GM12878 (cell line): ENCODE results near the gene ADAMTS14. TPM values are rescaled to one million over a fixed set of nuclear protein-coding genes. Genes with fewer than 3 reads are reported as not detected.

Experiments used
- ATAC-seq: fragments of 200-7000 bp; cut with Tn5 transposase; 3 replicates; pipeline ENCODE4 v1.9.1; 2020; ENCODE audit warnings: mild to moderate bottlenecking, moderate library complexity
- BruUV-seq: library from RNA; stranded (reverse); fragments of 400-500 nt; replicated peaks from 2 replicates; lab custom pipeline; 2021; lab: Mats Ljungman, UMichigan
- CTCF ChIA-PET: fragments of 300-600 bp; sonication (Branson Sonifier 250); formaldehyde crosslinking; extraction: SDS; loops from one replicate; lab custom pipeline; 2021; ENCODE audit warnings: inconsistent platforms; lab: Yijun Ruan, JAX
- POLR2A ChIA-PET: fragments of 350-600 bp; formaldehyde crosslinking; extraction: SDS; loops from one replicate; lab custom pipeline; 2021; ENCODE audit warnings: inconsistent platforms; lab: Charles Lee
- RAD21 ChIA-PET: fragments of 300-600 bp; sonication (Branson Sonifier 250); formaldehyde crosslinking; loops from one replicate; lab custom pipeline; 2023; ENCODE audit warnings: antibody characterized with exemption; ENCODE audit not compliant: unreplicated experiment; lab: Charles Lee
- SMC1A ChIA-PET: fragments of 300-600 bp; sonication (Branson Sonifier 250); formaldehyde crosslinking; loops from one replicate; lab custom pipeline; 2023; ENCODE audit not compliant: unreplicated experiment, uncharacterized antibody; lab: Charles Lee
- DNase-seq: peaks from one replicate; pipeline ENCODE4 v3.0.0-alpha.2; 2011; ENCODE audit warnings: low read depth, low spot score
- FAIRE-seq: peaks from 3 replicates; lab custom pipeline; 2011; peaks lifted over from hg19 to GRCh38; lab: Jason Lieb, UNC
- H2AFZ ChIP-seq: 2 replicates; pipeline ENCODE4 v1.6.0; 2011; ENCODE audit warnings: low read depth, low read length, control low read depth; ENCODE audit not compliant: control insufficient read depth
- H3K27ac ChIP-seq: 2 replicates; pipeline ENCODE4 v1.5.1; 2011; ENCODE audit warnings: control low read depth; ENCODE audit not compliant: control insufficient read depth, insufficient read depth
- H3K27me3 ChIP-seq, 2 experiments: replicated peaks in 1 of 2; 2 replicates each; pipeline versions ENCODE4 v1.6.0 to v1.6.1; 2011; ENCODE audit warnings: low read length in 1 of 2; ENCODE audit not compliant: control insufficient read depth in 2 of 2, insufficient read depth in 2 of 2
- H3K36me3 ChIP-seq, 2 experiments: 2 replicates each; pipeline ENCODE4 v1.5.1; 2011; ENCODE audit warnings: low read length in 1 of 2; ENCODE audit not compliant: control insufficient read depth in 2 of 2, insufficient read depth in 2 of 2
- H3K4me1 ChIP-seq: 2 replicates; pipeline ENCODE4 v1.6.1; 2011; ENCODE audit warnings: mild to moderate bottlenecking, low read length, moderate library complexity, mixed read lengths; ENCODE audit not compliant: control insufficient read depth, insufficient read depth
- H3K4me2 ChIP-seq: 2 replicates; pipeline ENCODE4 v1.6.0; 2011; ENCODE audit warnings: control low read depth; ENCODE audit not compliant: control insufficient read depth, insufficient read depth
- H3K4me3 ChIP-seq: fragments of 200-600 bp; sonication (generic); 2 replicates; pipeline ENCODE4 v1.5.1; 2016
- H3K79me2 ChIP-seq: 2 replicates; pipeline ENCODE4 v1.6.0; 2011; ENCODE audit warnings: low read length; ENCODE audit not compliant: control insufficient read depth, insufficient read depth
- H3K9ac ChIP-seq: 2 replicates; pipeline ENCODE4 v1.8.0; 2011; ENCODE audit warnings: low read length, control low read depth, mixed read lengths; ENCODE audit not compliant: control insufficient read depth, insufficient read depth
- H3K9me3 ChIP-seq: replicated peaks from 3 replicates; pipeline ENCODE4 v1.5.1; 2011; ENCODE audit warnings: mild to moderate bottlenecking, low read length; ENCODE audit not compliant: control insufficient read depth, insufficient read depth
- H4K20me1 ChIP-seq: 2 replicates; pipeline ENCODE4 v1.6.0; 2011; ENCODE audit not compliant: control insufficient read depth, insufficient read depth
- BHLHE40 ChIP-seq, 2 experiments: fragments of 450-650 bp in 1 of 2; IDR thresholded peaks; 2 replicates each; pipeline ENCODE4 v1.6.1; 2011 to 2017; ENCODE audit warnings: low read depth in 2 of 2, borderline replicate concordance in 1 of 2, improper control_type of control experiment in 1 of 2, low read length in 1 of 2, mild to moderate bottlenecking in 1 of 2
- CUX1 ChIP-seq: IDR thresholded peaks from 2 replicates; pipeline ENCODE4 v1.6.1; 2012; ENCODE audit warnings: improper control_type of control experiment, low read depth, low read length; ENCODE audit not compliant: insufficient replicate concordance
- DPF2 ChIP-seq: fragments of 450-650 bp; IDR thresholded peaks from 2 replicates; pipeline ENCODE4 v1.6.1; 2017; ENCODE audit warnings: mild to moderate bottlenecking
- E2F4 ChIP-seq: IDR thresholded peaks from 2 replicates; pipeline ENCODE4 v1.6.1; 2012; ENCODE audit warnings: low read depth, low read length, improper control_type of control experiment
- MXI1 ChIP-seq: fragments of 150-350 bp; IDR thresholded peaks from 2 replicates; pipeline ENCODE4 v1.6.1; 2011; ENCODE audit warnings: low read depth, mild to moderate bottlenecking, inconsistent platforms, low read length, improper control_type of control experiment
- PAX5 ChIP-seq: IDR thresholded peaks from 2 replicates; pipeline ENCODE4 v1.6.1; 2011; ENCODE audit warnings: low read depth, low read length, borderline replicate concordance
- PAX8 ChIP-seq: fragments of 450-650 bp; IDR thresholded peaks from 2 replicates; pipeline ENCODE4 v1.6.1; 2017; ENCODE audit warnings: mild to moderate bottlenecking, moderate library complexity
- RCOR1 ChIP-seq: conservative IDR thresholded peaks from 2 replicates; pipeline ENCODE4 v1.6.1; 2012; ENCODE audit warnings: low read depth, low read length, improper control_type of control experiment
- SMARCA5 ChIP-seq: fragments of 450-650 bp; IDR thresholded peaks from 2 replicates; pipeline ENCODE4 v1.6.1; 2017; ENCODE audit warnings: mild to moderate bottlenecking
- ZNF217 ChIP-seq: fragments of 450-650 bp; IDR thresholded peaks from 2 replicates; pipeline ENCODE4 v1.6.1; 2017; ENCODE audit warnings: antibody characterized with exemption, mild to moderate bottlenecking
- WGBS: methylation state at CpG from one replicate; pipeline ENCODE4 v1.1.6; 2016; ENCODE audit warnings: low lambda C conversion rate; ENCODE audit not compliant: insufficient replicate concordance, insufficient coverage; ENCODE audit errors: missing lambda C conversion rate; 5-methylcytosine and 5-hydroxymethylcytosine counted together
- in situ Hi-C: fragments of 300-500 bp; cut with MboI; formaldehyde crosslinking; loops from 9 replicates; pipeline ENCODE4 v1.14.3; 2018; ENCODE audit warnings: mixed read lengths
- intact Hi-C: fragments of 100-400 bp; cut with micrococcal nuclease; formaldehyde crosslinking; loops from one replicate; pipeline ENCODE4 v1.14.2; 2022; ENCODE audit not compliant: unreplicated experiment
- polyA plus RNA-seq, 11 experiments: library from polyadenylated mRNA; depleted of rRNA in 4 of 11; unstranded in 6 of 11; stranded (reverse) in 5 of 11; fragments of >200 nt; fragmentation: Nextera tagmentation in 4 of 11; fragmentation: Illumina TruSeq in 1 of 11; extraction: Ambion mirVana in 4 of 11; extraction: Trizol in 1 of 11; gene quantifications; 1 replicate in 1 of 11; 2 replicates in 10 of 11; pipeline versions ENCODE4 v1.2.1 to v1.2.3, GENCODE V29; 2011 to 2016; ENCODE audit warnings: inconsistent platforms in 2 of 11, missing spikeins in 2 of 11, low read depth in 1 of 11
- total RNA-seq, 4 experiments: library from RNA; depleted of rRNA in 3 of 4; stranded (reverse); fragments of >200 nt in 3 of 4; fragmentation: Illumina TruSeq in 1 of 4; extraction: Trizol in 1 of 4; gene quantifications; 2 replicates each; pipeline versions ENCODE4 v1.2.1 to v1.2.3, GENCODE V29; 2013 to 2021
- TF ChIP-seq, protein P1 (sequence below): IDR thresholded peaks from 2 replicates; pipeline ENCODE4 v1.6.1; 2012; ENCODE audit warnings: low read depth, low read length, improper control_type of control experiment
- TF ChIP-seq, protein P2 (sequence below), 3 experiments: IDR thresholded peaks in 2 of 3; conservative IDR thresholded peaks in 1 of 3; 2 replicates each; pipeline ENCODE4 v1.5.1; 2011; ENCODE audit warnings: low read depth in 3 of 3, low read length in 3 of 3, mild to moderate bottlenecking in 3 of 3, control low read depth in 2 of 3, moderate library complexity in 2 of 3, inconsistent platforms in 1 of 3, mixed read lengths in 1 of 3; ENCODE audit not compliant: control insufficient read depth in 2 of 3, insufficient read depth in 1 of 3; ENCODE audit errors: extremely low read depth in 1 of 3

Gene ADAMTS14
- total and polyA plus RNA-seq, 10 of the 15 experiments (the other 5 are each of a cell fraction or from before 2014, with no cell fraction given): 0.03 to 0.05 TPM; not detected in 8

DNA sequence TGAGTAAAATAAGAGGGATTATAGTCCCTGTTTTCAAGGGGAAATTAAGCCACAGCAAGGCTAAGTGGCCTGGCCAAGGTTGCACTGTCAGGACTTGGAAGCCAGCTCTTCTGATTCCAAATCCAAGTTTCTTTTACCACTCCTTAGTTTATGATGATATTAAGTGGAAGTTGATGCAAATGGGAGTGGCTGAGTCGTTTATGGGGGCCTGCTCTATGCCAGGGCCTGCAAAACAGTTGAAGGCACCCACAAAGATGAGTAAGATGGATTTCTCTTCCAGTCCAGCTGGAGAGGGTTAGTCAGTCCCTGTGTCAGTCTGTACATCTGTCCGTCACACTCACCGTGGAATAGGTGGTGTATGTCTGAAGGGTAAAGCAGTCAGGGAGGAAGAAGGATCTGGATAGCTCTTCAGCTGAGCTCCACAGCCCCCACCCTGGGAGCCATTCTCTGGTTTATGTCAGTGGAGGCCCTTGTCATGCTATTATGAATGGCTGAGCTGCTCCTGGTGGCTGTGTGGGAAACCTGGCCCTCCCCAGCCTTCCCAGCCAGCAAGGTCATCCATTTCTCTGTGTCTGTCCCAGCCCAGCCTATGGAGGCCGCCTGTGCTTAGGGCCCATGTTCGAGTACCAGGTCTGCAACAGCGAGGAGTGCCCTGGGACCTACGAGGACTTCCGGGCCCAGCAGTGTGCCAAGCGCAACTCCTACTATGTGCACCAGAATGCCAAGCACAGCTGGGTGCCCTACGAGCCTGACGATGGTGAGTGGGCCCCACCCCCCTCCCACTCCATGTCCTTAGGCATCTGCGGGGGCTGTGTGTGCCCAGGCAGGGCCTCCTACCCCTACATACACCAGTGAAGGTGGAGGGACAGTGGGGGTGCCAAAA lies 68.3 kb downstream of the ADAMTS14 start:
- Histone ChIP-seq H3K4me2 (no peak overlapping the region), H3K27ac (no peak overlapping the region), H2AFZ (no peak overlapping the region), H3K4me1 (no peaks in the 10 kb centered on the region), H3K4me3 (no peak overlapping the region), H3K79me2 (no peaks in the 10 kb centered on the region), H3K9ac (no peak overlapping the region), H3K36me3 (no peaks in the 10 kb centered on the region), H3K9me3 (no peaks in the 10 kb centered on the region), H3K27me3 (no peaks in the 10 kb centered on the region; a peak in 1 of 4 replicates), H4K20me1 (no peaks in the 10 kb centered on the region)
- no TSS peak for BruUV-seq
- ChIA-PET RAD21 (no interaction called here), CTCF (no interaction called here), SMC1A (interaction anchor here (1.3 kb wide), 1 partner anchor 9 kb away, joined by 3 read pairs; no protein-coding TSS in a partner anchor), POLR2A (no interaction called here)
- in situ Hi-C loops (no loop called here), intact Hi-C loops (no loop called here)
- DNase-seq: no peak
- 31% methylated on average over 12 of the region's 12 CpGs for WGBS
- FAIRE-seq: no peak
- no peak for ATAC-seq
- TF ChIP-seq, protein P1, sequence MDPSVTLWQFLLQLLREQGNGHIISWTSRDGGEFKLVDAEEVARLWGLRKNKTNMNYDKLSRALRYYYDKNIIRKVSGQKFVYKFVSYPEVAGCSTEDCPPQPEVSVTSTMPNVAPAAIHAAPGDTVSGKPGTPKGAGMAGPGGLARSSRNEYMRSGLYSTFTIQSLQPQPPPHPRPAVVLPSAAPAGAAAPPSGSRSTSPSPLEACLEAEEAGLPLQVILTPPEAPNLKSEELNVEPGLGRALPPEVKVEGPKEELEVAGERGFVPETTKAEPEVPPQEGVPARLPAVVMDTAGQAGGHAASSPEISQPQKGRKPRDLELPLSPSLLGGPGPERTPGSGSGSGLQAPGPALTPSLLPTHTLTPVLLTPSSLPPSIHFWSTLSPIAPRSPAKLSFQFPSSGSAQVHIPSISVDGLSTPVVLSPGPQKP: no peak
- no peak for TF ChIP-seq SMARCA5
- no peak for TF ChIP-seq BHLHE40 (IDR thresholded peaks at IDR 0.05; ENCODE audit: borderline replicate concordance in 1 of 2, low read depth in 2 of 2, low read length in 1 of 2)
- TF ChIP-seq MXI1: no peak
- no peak for TF ChIP-seq RCOR1
- TF ChIP-seq ZNF217: no peak
- TF ChIP-seq, protein P2, sequence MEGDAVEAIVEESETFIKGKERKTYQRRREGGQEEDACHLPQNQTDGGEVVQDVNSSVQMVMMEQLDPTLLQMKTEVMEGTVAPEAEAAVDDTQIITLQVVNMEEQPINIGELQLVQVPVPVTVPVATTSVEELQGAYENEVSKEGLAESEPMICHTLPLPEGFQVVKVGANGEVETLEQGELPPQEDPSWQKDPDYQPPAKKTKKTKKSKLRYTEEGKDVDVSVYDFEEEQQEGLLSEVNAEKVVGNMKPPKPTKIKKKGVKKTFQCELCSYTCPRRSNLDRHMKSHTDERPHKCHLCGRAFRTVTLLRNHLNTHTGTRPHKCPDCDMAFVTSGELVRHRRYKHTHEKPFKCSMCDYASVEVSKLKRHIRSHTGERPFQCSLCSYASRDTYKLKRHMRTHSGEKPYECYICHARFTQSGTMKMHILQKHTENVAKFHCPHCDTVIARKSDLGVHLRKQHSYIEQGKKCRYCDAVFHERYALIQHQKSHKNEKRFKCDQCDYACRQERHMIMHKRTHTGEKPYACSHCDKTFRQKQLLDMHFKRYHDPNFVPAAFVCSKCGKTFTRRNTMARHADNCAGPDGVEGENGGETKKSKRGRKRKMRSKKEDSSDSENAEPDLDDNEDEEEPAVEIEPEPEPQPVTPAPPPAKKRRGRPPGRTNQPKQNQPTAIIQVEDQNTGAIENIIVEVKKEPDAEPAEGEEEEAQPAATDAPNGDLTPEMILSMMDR (IDR thresholded peaks at IDR 0.05 in 2 of 3, conservative IDR thresholded peaks at IDR 0.05 in 1 of 3; ENCODE audit: control insufficient read depth in 2 of 3, extremely low read depth in 1 of 3, insufficient read depth in 1 of 3, low read depth in 3 of 3, low read length in 3 of 3): no peak
- TF ChIP-seq PAX8: no peak
- no peak for TF ChIP-seq PAX5
- no peak for TF ChIP-seq E2F4
- no peak for TF ChIP-seq CUX1
- no peak for TF ChIP-seq DPF2
